AG10803 (cell line): Measurements from ENCODE around the gene CERS6.
"Not testable (repeated sequence)": the region's sequence is repeated elsewhere in the genome, so short reads cannot be mapped to it uniquely, and the experiment has no call there.

ENCODE experiments used
- DNase-seq: peaks from one replicate; pipeline ENCODE4 v3.0.0; 2010; ENCODE audit warnings: low read depth
- H3K4me3 ChIP-seq: 2 replicates; pipeline ENCODE4 v1.5.1; 2011; ENCODE audit warnings: mild to moderate bottlenecking, low read length, control low read depth
- TF ChIP-seq, protein P1 (sequence below): conservative IDR thresholded peaks from 2 replicates; pipeline ENCODE4 v1.5.1; 2011; ENCODE audit warnings: mild to moderate bottlenecking, low read length, control low read depth, inconsistent platforms

CERS6 gene

DNA sequence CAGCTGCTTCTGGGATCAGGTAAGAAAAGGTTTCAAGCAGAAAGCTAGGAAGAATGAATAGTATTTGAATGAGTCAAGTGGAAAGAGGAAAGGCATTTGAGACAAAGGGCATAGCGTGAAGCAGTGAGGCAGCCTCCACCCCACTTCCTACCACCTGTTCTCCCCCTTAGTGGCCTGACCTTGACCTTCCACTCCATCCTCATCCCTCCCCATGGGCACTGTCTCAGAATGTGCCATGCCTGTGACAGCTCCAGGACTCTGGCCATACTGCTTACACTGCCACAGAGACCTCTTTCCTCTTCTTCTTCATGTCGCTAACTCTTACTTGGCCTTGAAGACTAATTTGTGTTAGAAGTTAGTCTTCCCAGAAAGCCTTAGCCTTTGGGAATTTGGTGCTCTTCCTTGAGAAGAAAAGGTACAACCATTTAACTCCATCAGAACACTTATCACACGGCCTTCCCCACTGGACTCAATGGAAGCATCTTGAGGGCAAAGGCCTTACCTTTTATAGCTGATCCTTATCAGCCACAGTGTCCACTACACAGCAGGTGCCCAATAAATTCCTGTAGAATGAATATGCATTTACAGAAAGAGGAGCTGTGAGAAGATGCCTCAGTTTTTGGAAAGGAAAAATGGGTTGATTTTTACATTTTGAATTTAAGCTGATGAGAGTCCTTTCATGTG lies 331.2 kb downstream of the CERS6 start:
- TF ChIP-seq, protein P1, sequence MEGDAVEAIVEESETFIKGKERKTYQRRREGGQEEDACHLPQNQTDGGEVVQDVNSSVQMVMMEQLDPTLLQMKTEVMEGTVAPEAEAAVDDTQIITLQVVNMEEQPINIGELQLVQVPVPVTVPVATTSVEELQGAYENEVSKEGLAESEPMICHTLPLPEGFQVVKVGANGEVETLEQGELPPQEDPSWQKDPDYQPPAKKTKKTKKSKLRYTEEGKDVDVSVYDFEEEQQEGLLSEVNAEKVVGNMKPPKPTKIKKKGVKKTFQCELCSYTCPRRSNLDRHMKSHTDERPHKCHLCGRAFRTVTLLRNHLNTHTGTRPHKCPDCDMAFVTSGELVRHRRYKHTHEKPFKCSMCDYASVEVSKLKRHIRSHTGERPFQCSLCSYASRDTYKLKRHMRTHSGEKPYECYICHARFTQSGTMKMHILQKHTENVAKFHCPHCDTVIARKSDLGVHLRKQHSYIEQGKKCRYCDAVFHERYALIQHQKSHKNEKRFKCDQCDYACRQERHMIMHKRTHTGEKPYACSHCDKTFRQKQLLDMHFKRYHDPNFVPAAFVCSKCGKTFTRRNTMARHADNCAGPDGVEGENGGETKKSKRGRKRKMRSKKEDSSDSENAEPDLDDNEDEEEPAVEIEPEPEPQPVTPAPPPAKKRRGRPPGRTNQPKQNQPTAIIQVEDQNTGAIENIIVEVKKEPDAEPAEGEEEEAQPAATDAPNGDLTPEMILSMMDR: no peak
- no peak overlapping the region for H3K4me3 ChIP-seq
- no peak for DNase-seq

DNA sequence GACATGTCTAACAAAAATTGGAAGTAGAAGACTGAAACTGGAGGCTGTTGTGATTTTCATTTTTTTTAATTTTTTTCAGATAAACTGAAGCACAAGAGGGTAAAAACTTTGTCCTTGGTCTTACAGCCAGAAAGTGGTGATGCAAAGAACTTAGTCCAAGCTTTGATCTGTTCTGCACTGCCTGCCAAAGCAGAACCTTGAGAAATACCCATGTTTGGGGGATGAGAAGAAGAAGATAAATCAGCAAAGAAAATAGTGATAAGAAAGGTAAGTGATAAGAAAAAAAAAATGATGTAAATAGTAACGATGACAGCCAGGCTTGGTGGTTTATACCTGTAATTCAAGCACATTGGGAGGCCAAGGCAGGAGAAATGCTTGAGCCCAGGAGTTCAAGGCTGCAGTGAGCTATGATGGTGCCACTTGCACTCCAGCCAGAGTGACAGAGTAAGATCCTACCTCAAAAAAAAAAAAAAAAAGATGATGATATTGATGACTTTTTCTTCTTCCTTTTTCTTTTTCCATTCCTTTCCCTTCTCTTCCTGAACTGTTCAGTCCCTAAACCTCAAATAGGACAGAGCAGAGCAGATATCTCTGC lies 331.8 kb downstream of the CERS6 start:
- TF ChIP-seq, protein P1: no peak
- H3K4me3 ChIP-seq: no peak overlapping the region
- DNase-seq: no peak

DNA sequence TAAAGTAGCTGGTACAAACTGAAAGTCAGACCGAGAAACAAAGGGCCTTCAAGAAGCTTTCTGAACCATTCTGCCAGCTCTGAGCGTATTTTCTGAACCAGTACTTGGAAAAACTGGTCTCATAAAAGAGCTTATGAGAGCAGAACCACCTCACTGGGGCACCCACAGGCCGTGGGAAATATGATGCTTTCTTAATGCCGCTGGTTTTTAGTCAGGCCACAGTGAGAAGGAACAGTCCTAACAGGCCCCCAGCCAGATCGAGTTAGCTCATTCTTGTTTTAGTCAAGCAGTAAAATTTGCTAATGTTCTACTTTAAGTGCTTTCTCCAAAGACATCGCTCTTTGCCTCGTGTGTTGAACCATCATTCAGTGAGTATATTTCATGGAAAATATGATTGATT lies 333.7 kb downstream of the CERS6 start:
- TF ChIP-seq, protein P1: no peak
- no peak for DNase-seq
- H3K4me3 ChIP-seq: no peak overlapping the region

DNA sequence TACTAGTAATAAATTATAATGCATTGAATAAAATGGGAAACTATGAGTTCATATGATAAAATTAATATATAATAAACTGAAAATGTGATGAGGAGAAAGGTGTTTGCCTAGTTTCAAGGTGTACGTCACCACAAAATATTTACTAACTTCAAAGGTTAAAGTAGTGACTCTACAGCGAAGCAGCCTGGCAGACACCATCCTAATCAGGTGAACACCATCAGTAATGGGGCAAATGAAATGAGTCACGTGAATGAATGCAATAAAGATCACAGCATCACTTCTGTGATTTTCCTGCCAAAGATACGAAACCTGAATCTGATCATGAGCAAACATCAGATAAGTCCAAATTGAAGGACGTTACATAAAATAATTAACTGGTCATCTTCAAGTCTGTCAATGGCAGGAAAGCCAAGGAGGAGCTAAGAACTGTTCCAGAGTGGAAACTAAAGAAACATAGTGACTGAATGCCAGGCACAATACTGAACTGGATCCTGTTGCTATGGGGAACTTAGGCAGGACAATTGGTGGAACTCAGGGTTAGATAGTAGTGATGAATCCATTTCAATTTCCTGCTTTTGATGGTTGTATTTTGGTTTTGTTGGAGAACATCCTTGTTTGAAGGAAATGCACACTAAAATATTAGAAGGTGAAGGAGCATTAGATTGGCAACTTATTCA lies 334.3 kb downstream of the CERS6 start:
- TF ChIP-seq, protein P1: no peak
- no peak for DNase-seq
- no peak overlapping the region for H3K4me3 ChIP-seq

- not testable (repeated sequence) for DNase-seq, H3K4me3 ChIP-seq
Observed at GRCh38 chr2:168791140-168791539, 335.1 kb downstream of the CERS6 start.

GRCh38 chr2:168793596-168793995 lies 337.5 kb downstream of the CERS6 start:
- TF ChIP-seq, protein P1: no peak
- H3K4me3 ChIP-seq: no peak overlapping the region
- DNase-seq: no peak

DNA sequence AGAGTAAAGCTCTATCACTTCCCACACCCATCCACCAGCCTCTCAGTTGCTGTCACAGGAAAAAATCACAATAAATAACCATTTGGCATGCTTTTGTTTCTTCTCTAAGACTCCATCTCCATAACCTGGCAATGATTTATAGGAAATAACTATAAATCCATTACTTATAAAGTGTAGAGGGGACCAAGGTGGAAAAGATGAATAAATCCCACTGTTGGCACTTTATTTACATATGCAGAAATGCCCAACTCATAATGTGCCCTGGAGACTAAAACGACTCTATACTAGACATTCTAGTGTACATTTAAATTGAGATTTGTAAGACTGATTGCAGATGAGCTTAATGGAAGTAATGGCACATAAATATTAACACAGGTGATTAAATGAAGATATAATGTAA lies 338.9 kb downstream of the CERS6 start:
- TF ChIP-seq, protein P1: no peak
- DNase-seq: no peak

More for the DNA sequence above, 338.9 kb downstream of the CERS6 start:
- H3K4me3 ChIP-seq: no peak overlapping the region
